HepG2 (cell line): ENCODE measurements around the gene TSSK1B. TPM values are rescaled to one million over a fixed set of nuclear protein-coding genes. Genes with fewer than 3 reads are reported as not detected.

Experiments used
- ATAC-seq: fragments of 200-7000 bp; cut with Tn5 transposase; 3 replicates; pipeline ENCODE4 v1.9.1; 2020; ENCODE audit warnings: mild to moderate bottlenecking, moderate library complexity
- BruUV-seq: library from RNA; stranded (reverse); fragments of 400-500 nt; replicated peaks from 2 replicates; lab custom pipeline; 2021; lab: Mats Ljungman, UMichigan
- CTCF ChIA-PET: fragments of 300-600 bp; formaldehyde crosslinking; extraction: SDS; loops from one replicate; lab custom pipeline; 2021; ENCODE audit warnings: low total read pairs, inconsistent platforms, low intra/inter-chr PET ratio; lab: Yijun Ruan, JAX
- POLR2A ChIA-PET: fragments of 350-600 bp; sonication (Branson Sonifier 250); formaldehyde crosslinking; loops from one replicate; lab custom pipeline; 2020; ENCODE audit warnings: antibody characterized with exemption, inconsistent platforms; lab: Yijun Ruan, JAX
- DNase-seq: peaks from one replicate; pipeline ENCODE4 v3.0.0-alpha.2; 2015; ENCODE audit warnings: low spot score
- FAIRE-seq: peaks from 3 replicates; lab custom pipeline; 2011; peaks lifted over from hg19 to GRCh38; lab: Jason Lieb, UNC
- H2AFZ ChIP-seq: one replicate; pipeline ENCODE4 v1.6.1; 2011; ENCODE audit warnings: low read length, inconsistent platforms
- H3K27ac ChIP-seq: fragments of 300-600 bp; 3 replicates; pipeline ENCODE4 v1.8.0; 2011; ENCODE audit warnings: mixed run types, mild to moderate bottlenecking, mixed read lengths, low read length, inconsistent platforms; ENCODE audit not compliant: insufficient read depth; ENCODE audit errors: extremely low read length
- H3K27me3 ChIP-seq, 2 experiments: fragments of 200-600 bp in 1 of 2; 2 replicates in 1 of 2; 3 replicates in 1 of 2; pipeline versions ENCODE4 v1.6.0 to v1.8.0; 2011; ENCODE audit warnings: low read length in 2 of 2, mild to moderate bottlenecking in 2 of 2, moderate library complexity in 2 of 2, inconsistent platforms in 1 of 2; ENCODE audit not compliant: insufficient read depth in 2 of 2, control insufficient read depth in 1 of 2
- H3K36me3 ChIP-seq, 2 experiments: fragments of 200-600 bp in 1 of 2; replicated peaks in 1 of 2; 2 replicates in 1 of 2; 3 replicates in 1 of 2; pipeline versions ENCODE4 v1.5.1 to v1.8.0; 2011; ENCODE audit warnings: low read length in 2 of 2, inconsistent platforms in 1 of 2; ENCODE audit not compliant: insufficient read depth in 2 of 2, control insufficient read depth in 1 of 2
- H3K4me1 ChIP-seq: 2 replicates; pipeline ENCODE4 v1.5.1; 2012; ENCODE audit warnings: low read length, inconsistent platforms; ENCODE audit not compliant: insufficient read depth
- H3K4me2 ChIP-seq: 2 replicates; pipeline ENCODE4 v1.6.0; 2011; ENCODE audit warnings: low read depth, low read length, inconsistent platforms
- H3K4me3 ChIP-seq, 3 experiments: fragments of 200-600 bp in 1 of 3; sonication (generic), shearing (Covaris generic) in 1 of 3; replicated peaks in 1 of 3; 2 replicates each; pipeline ENCODE4 v1.5.1; 2011 to 2016; ENCODE audit warnings: low read length in 3 of 3, inconsistent platforms in 2 of 3, low read depth in 2 of 3, mild to moderate bottlenecking in 2 of 3, control low read depth in 1 of 3, mixed read lengths in 1 of 3; ENCODE audit not compliant: insufficient read depth in 1 of 3
- H3K79me2 ChIP-seq: one replicate; pipeline ENCODE4 v1.6.1; 2011; ENCODE audit warnings: low read length, inconsistent platforms; ENCODE audit not compliant: insufficient read depth
- H3K9ac ChIP-seq: 2 replicates; pipeline ENCODE4 v1.6.0; 2011; ENCODE audit warnings: mild to moderate bottlenecking, low read depth, low read length, inconsistent platforms; ENCODE audit not compliant: insufficient read depth
- H3K9me3 ChIP-seq: 2 replicates; pipeline ENCODE4 v1.5.1; 2012; ENCODE audit warnings: mild to moderate bottlenecking, low read length
- H4K20me1 ChIP-seq: 2 replicates; pipeline ENCODE4 v1.6.0; 2011; ENCODE audit warnings: inconsistent platforms, mild to moderate bottlenecking, low read length, moderate library complexity; ENCODE audit not compliant: insufficient read depth
- AFF4 ChIP-seq: sonication (generic); formaldehyde crosslinking; IDR thresholded peaks from 2 replicates; pipeline ENCODE4 v1.4.0; 2020; ENCODE audit warnings: missing genetic modification reagents
- EP300 ChIP-seq, 3 experiments: sonication (generic) in 1 of 3; formaldehyde crosslinking in 1 of 3; IDR thresholded peaks; 2 replicates each; pipeline versions ENCODE4 v1.5.1 to v1.6.1; 2011 to 2020; ENCODE audit warnings: low read depth in 2 of 3, low read length in 2 of 3, borderline replicate concordance in 1 of 3, improper control_type of control experiment in 1 of 3, mild to moderate bottlenecking in 1 of 3, missing genetic modification reagents in 1 of 3, moderate library complexity in 1 of 3
- GZF1 ChIP-seq: sonication (generic); formaldehyde crosslinking; IDR thresholded peaks from 2 replicates; pipeline ENCODE4 v1.5.1; 2020; ENCODE audit warnings: mild to moderate bottlenecking, missing genetic modification reagents
- KLF6 ChIP-seq: IDR thresholded peaks from 2 replicates; pipeline ENCODE4 v1.8.0; 2016; ENCODE audit warnings: missing biosample characterization, missing genetic modification reagents
- TEAD2 ChIP-seq: sonication (generic); formaldehyde crosslinking; IDR thresholded peaks from 2 replicates; pipeline ENCODE4 v1.9.0; 2021; ENCODE audit warnings: missing genetic modification reagents
- USF2 ChIP-seq, 2 experiments: sonication (generic) in 1 of 2; formaldehyde crosslinking in 1 of 2; IDR thresholded peaks; 2 replicates each; pipeline versions ENCODE4 v1.5.1 to v1.6.1; 2011 to 2020; ENCODE audit warnings: borderline replicate concordance in 1 of 2, low read depth in 1 of 2, low read length in 1 of 2, mild to moderate bottlenecking in 1 of 2, missing genetic modification reagents in 1 of 2, moderate library complexity in 1 of 2
- ZFP37 ChIP-seq: sonication (generic); formaldehyde crosslinking; IDR thresholded peaks from 2 replicates; pipeline ENCODE4 v1.4.0; 2020; ENCODE audit warnings: missing genetic modification reagents, borderline replicate concordance
- ZNF644 ChIP-seq: IDR thresholded peaks from 2 replicates; pipeline ENCODE4 v1.6.1; 2016; ENCODE audit warnings: low read depth
- WGBS: methylation state at CpG from one replicate; pipeline ENCODE4 v1.1.6; 2017; ENCODE audit warnings: low lambda C conversion rate; 5-methylcytosine and 5-hydroxymethylcytosine counted together
- in situ Hi-C: cut with HindIII; loops from 2 replicates; pipeline ENCODE4 v1.10.0; 2017; ENCODE audit warnings: low pct_unique_long_range_greater_than_20kb; ENCODE audit not compliant: extremely low pct_ligation_motif_present
- intact Hi-C: fragments of 100-400 bp; cut with micrococcal nuclease; formaldehyde crosslinking; loops from one replicate; pipeline ENCODE4 v1.10.0; 2022; ENCODE audit not compliant: unreplicated experiment
- polyA plus RNA-seq, 8 experiments: library from polyadenylated mRNA; depleted of rRNA in 3 of 8; stranded (reverse) in 7 of 8; unstranded in 1 of 8; fragments of >200 nt; fragmentation: Illumina TruSeq in 4 of 8; extraction: Trizol in 4 of 8; gene quantifications; 2 replicates each; pipeline versions ENCODE4 v1.2.1 to v1.2.3, GENCODE V29; 2011 to 2016; ENCODE audit warnings: low read depth in 4 of 8, missing spikeins in 1 of 8, mixed read lengths in 1 of 8; ENCODE audit not compliant: insufficient read depth in 1 of 8
- total RNA-seq, 5 experiments: library from RNA; depleted of rRNA; stranded (reverse); fragments of >200 nt; fragmentation: Illumina TruSeq; extraction: Trizol; gene quantifications; 2 replicates each; pipeline ENCODE4 v1.2.3, GENCODE V29; 2016; ENCODE audit warnings: low read depth in 1 of 5
- TF ChIP-seq, protein P1 (sequence below): sonication (generic); formaldehyde crosslinking; IDR thresholded peaks from 2 replicates; pipeline ENCODE4 v1.5.1; 2020; ENCODE audit warnings: mild to moderate bottlenecking, missing genetic modification reagents, moderate library complexity

TSSK1B gene
- total and polyA plus RNA-seq, 2 of the 13 experiments (the other 11 are each of a cell fraction or from before 2014, with no cell fraction given) = not detected

DNA sequence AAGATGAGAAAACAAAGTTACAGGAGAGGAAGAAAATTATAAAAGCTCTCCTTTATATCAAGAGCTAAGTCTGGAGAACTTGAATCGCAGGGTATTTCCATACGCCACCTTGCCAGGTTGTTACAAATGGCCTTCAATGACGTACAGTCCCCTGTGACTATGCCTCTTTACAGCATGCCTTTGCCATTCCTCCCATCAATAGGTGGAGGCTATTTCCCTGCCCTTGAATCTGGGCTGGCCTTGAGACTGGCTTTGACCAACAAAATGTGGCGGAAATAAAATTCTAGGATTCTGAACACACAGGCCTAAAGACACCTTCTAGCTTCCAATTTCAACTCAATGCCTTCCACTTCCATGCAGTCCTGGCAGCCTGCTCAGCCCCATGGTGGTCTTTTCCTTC, 45.7 kb downstream of the TSSK1B start:
- Histone ChIP-seq H3K9me3 (no peaks in the 10 kb centered on the region), H3K4me3 (no peak overlapping the region), H3K27me3 (peaks cover 0 to 6% of the 10 kb centered on the region in 2 experiments; a peak in 1 of 5 replicates), H3K4me2 (no peak overlapping the region), H3K36me3 (no peaks in the 10 kb centered on the region), H4K20me1 (no peaks in the 10 kb centered on the region), H2AFZ (no peak overlapping the region), H3K79me2 (no peaks in the 10 kb centered on the region), H3K27ac (no peak overlapping the region), H3K9ac (no peak overlapping the region), H3K4me1 (no peaks in the 10 kb centered on the region)
- no peak for ATAC-seq
- BruUV-seq = no TSS peak
- no peak for DNase-seq
- WGBS = 21% methylated on average over 3 of the region's 4 CpGs
- in situ Hi-C loops = no loop called here
- ChIA-PET POLR2A (no interaction called here), CTCF (no interaction called here)
- intact Hi-C loops = no loop called here
- TF ChIP-seq AFF4 = no peak
- no peak for TF ChIP-seq TEAD2 (CRISPR knock-in tag)
- TF ChIP-seq ZNF644 (CRISPR knock-in tag) = no peak
- no peak for TF ChIP-seq ZFP37
- TF ChIP-seq, protein P1, sequence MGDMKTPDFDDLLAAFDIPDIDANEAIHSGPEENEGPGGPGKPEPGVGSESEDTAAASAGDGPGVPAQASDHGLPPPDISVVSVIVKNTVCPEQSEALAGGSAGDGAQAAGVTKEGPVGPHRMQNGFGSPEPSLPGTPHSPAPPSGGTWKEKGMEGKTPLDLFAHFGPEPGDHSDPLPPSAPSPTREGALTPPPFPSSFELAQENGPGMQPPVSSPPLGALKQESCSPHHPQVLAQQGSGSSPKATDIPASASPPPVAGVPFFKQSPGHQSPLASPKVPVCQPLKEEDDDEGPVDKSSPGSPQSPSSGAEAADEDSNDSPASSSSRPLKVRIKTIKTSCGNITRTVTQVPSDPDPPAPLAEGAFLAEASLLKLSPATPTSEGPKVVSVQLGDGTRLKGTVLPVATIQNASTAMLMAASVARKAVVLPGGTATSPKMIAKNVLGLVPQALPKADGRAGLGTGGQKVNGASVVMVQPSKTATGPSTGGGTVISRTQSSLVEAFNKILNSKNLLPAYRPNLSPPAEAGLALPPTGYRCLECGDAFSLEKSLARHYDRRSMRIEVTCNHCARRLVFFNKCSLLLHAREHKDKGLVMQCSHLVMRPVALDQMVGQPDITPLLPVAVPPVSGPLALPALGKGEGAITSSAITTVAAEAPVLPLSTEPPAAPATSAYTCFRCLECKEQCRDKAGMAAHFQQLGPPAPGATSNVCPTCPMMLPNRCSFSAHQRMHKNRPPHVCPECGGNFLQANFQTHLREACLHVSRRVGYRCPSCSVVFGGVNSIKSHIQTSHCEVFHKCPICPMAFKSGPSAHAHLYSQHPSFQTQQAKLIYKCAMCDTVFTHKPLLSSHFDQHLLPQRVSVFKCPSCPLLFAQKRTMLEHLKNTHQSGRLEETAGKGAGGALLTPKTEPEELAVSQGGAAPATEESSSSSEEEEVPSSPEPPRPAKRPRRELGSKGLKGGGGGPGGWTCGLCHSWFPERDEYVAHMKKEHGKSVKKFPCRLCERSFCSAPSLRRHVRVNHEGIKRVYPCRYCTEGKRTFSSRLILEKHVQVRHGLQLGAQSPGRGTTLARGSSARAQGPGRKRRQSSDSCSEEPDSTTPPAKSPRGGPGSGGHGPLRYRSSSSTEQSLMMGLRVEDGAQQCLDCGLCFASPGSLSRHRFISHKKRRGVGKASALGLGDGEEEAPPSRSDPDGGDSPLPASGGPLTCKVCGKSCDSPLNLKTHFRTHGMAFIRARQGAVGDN (CRISPR knock-in tag) = no peak
- no peak for TF ChIP-seq EP300 (IDR thresholded peaks at IDR 0.05; ENCODE audit: low read depth in 2 of 2, low read length in 2 of 2)
- no peak for TF ChIP-seq EP300 (CRISPR knock-in tag; IDR thresholded peaks at IDR 0.05; ENCODE audit: borderline replicate concordance)
- TF ChIP-seq KLF6 (CRISPR knock-in tag) = no peak
- no peak for TF ChIP-seq GZF1
- no peak for TF ChIP-seq USF2 (IDR thresholded peaks at IDR 0.05; ENCODE audit: low read depth, low read length)
- no peak for TF ChIP-seq USF2 (CRISPR knock-in tag; IDR thresholded peaks at IDR 0.05; ENCODE audit: borderline replicate concordance)
- FAIRE-seq = no peak
